Measurements from ENCODE around the gene GRK3. TPM values are rescaled to one million over a fixed set of nuclear protein-coding genes. Genes with fewer than 3 reads are reported as not detected.

Gene GRK3
- total RNA-seq, 3 donors from 2014 or later (not counting 1 experiment from before 2014, with no cell fraction given), result 2.2 to 7.2 (median 3.8) TPM

DNA sequence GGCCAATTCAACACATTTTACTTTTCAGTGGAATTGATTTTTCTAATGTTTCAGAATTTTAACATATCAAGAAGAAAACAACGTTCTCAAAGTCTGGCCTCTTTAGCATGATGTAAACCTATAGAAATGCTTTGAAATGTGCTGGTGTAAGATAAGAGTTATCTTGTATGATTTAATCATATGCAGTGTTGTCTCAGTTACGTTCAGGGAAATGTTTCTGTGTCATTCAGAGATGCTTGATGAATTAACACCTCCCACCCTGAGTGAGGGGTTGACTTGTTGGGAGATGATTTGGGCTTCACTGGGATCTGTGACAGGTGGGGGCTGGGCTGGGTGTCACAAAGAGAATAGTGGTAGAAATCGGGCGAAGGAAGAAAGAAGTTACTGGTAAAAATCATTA lies 161.8 kb downstream of the GRK3 start:
- Mint-ChIP-seq H3K27me3 (ENCODE audit: low read depth in 2 of 2) (peaks cover 5 to 15% of the 10 kb centered on the region in 2 donors), H3K4me3 (no peak overlapping the region), H3K9me3 (no peaks in the 10 kb centered on the region), H3K4me1 (no peaks in the 10 kb centered on the region), H3K36me3 (no peaks in the 10 kb centered on the region), H3K27ac (no peak overlapping the region)
- ATAC-seq, result no peak
- DNase-seq, result no peak
- Histone ChIP-seq H3K9me3 (ENCODE audit: control insufficient read depth, insufficient read depth, low read length) (no peaks in the 10 kb centered on the region), H3K36me3 (ENCODE audit: control insufficient read depth, insufficient read depth, low read length) (no peaks in the 10 kb centered on the region), H3K27me3 (ENCODE audit: control insufficient read depth, insufficient read depth, low read length) (no peaks in the 10 kb centered on the region), H3K4me3 (ENCODE audit: low read length) (no peak overlapping the region), H3K4me1 (ENCODE audit: control insufficient read depth, insufficient read depth, low read length) (no peaks in the 10 kb centered on the region), H3K27ac (ENCODE audit: low read length) (no peak overlapping the region)
- WGBS (ENCODE audit: insufficient coverage), result 72% methylated on average over 2 of the region's 4 CpGs
- TF ChIP-seq, protein P1, sequence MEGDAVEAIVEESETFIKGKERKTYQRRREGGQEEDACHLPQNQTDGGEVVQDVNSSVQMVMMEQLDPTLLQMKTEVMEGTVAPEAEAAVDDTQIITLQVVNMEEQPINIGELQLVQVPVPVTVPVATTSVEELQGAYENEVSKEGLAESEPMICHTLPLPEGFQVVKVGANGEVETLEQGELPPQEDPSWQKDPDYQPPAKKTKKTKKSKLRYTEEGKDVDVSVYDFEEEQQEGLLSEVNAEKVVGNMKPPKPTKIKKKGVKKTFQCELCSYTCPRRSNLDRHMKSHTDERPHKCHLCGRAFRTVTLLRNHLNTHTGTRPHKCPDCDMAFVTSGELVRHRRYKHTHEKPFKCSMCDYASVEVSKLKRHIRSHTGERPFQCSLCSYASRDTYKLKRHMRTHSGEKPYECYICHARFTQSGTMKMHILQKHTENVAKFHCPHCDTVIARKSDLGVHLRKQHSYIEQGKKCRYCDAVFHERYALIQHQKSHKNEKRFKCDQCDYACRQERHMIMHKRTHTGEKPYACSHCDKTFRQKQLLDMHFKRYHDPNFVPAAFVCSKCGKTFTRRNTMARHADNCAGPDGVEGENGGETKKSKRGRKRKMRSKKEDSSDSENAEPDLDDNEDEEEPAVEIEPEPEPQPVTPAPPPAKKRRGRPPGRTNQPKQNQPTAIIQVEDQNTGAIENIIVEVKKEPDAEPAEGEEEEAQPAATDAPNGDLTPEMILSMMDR (IDR thresholded peaks at IDR 0.05), result no peak
- intact Hi-C loops (cut with micrococcal nuclease), result no loop called here

DNA sequence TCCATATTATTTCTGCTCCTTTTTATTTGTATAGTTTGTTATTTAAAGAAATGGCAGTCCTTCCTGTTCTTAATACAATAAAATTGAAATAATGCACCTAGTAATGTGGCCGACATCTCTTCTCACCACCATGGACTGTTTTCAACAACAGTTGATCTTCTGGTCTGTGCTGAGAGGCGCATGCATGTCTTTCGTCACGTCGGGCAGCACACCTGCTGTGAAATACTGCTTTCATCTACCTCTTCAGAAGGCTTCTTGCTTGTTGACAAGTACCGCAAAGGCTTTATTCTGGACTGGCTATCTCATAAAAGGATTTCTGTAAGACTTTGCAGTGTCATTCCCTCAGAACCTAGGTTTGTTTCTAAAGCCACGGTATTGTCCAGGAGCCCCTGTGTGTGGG lies 163.6 kb downstream of the GRK3 start:
- ATAC-seq, result no peak
- 78% methylated on average over 7 of the region's 7 CpGs for WGBS (ENCODE audit: insufficient coverage)
- intact Hi-C loops (cut with micrococcal nuclease), result no loop called here
- Mint-ChIP-seq H3K27ac (no peak overlapping the region), H3K36me3 (no peaks in the 10 kb centered on the region), H3K27me3 (ENCODE audit: low read depth in 2 of 2) (peaks cover 5 to 15% of the 10 kb centered on the region in 2 donors), H3K4me3 (no peak overlapping the region), H3K4me1 (no peaks in the 10 kb centered on the region), H3K9me3 (no peaks in the 10 kb centered on the region)
- no peak overlapping the region for H3K4me3 ChIP-seq (ENCODE audit: low read length)
- TF ChIP-seq, protein P1 (IDR thresholded peaks at IDR 0.05), result no peak
- no peak for DNase-seq
- H3K9me3 ChIP-seq (ENCODE audit: control insufficient read depth, insufficient read depth, low read length), result no peaks in the 10 kb centered on the region
- H3K27me3 ChIP-seq (ENCODE audit: control insufficient read depth, insufficient read depth, low read length), result no peaks in the 10 kb centered on the region
- no peak overlapping the region for H3K27ac ChIP-seq (ENCODE audit: low read length)
- no peaks in the 10 kb centered on the region for H3K4me1 ChIP-seq (ENCODE audit: control insufficient read depth, insufficient read depth, low read length)
- H3K36me3 ChIP-seq (ENCODE audit: control insufficient read depth, insufficient read depth, low read length), result no peaks in the 10 kb centered on the region

DNA sequence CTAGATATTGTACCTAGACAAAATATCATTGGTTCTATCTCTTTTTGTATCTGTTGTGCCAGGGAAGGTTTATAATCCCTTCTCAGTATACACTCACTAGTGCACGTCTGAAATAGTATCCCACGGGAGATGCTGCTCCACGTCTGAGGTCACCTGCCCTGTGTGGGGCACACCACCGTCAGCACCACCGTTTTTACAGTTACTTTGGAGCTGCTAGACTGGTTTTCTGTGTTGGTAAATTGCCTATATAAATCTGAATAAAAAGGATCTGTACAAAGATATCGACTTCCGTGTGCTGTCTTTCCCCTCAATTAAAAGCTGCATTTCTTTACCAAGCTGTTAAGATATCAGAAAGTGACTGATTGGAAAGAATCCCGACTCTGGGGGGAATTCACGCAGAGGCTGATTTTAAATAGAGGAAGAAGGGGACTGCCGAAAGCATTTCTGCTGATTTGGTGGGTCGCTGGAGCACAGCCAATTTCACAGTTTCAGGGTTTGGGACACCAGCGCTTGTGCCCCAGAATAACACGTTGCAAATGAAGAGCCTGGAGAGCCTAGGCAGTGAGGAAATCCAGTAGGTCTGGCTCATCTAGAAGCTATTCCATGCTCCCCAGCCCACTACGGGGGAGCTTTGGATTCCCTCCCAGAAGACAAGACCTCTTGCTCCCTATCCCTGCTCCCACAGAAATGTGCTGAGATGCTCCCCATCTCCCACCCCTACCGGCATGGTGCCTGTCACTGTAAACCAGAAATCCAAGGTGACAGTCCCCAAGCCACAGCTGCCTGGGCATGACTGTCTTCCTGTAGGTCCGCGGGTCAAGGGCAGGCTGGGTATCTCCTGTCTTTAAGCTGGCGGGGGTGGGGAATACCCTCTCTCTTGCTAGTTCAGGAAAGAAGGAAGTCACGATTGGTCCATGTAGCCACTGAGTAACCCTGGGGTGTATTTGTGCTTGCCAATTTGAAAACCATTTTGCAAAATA lies 164.8 kb downstream of the GRK3 start:
- H3K36me3 ChIP-seq (ENCODE audit: control insufficient read depth, insufficient read depth, low read length), result no peaks in the 10 kb centered on the region
- ATAC-seq (no peak), DNase-seq (no peak)
- no peak overlapping the region for H3K27ac ChIP-seq (ENCODE audit: low read length)
- Mint-ChIP-seq H3K27me3 (ENCODE audit: low read depth in 2 of 2) (peaks cover 5 to 19% of the 10 kb centered on the region in 2 donors), H3K4me1 (no peaks in the 10 kb centered on the region), H3K27ac (no peak overlapping the region), H3K9me3 (no peaks in the 10 kb centered on the region), H3K36me3 (no peaks in the 10 kb centered on the region), H3K4me3 (no peak overlapping the region)
- intact Hi-C loops (cut with micrococcal nuclease), result no loop called here
- TF ChIP-seq, protein P1 (IDR thresholded peaks at IDR 0.05), result no peak
- 74% methylated on average over 19 of the region's 19 CpGs for WGBS (ENCODE audit: insufficient coverage)
- H3K9me3 ChIP-seq (ENCODE audit: control insufficient read depth, insufficient read depth, low read length), result no peaks in the 10 kb centered on the region
- H3K27me3 ChIP-seq (ENCODE audit: control insufficient read depth, insufficient read depth, low read length), result no peaks in the 10 kb centered on the region
- no peaks in the 10 kb centered on the region for H3K4me1 ChIP-seq (ENCODE audit: control insufficient read depth, insufficient read depth, low read length)
- no peak overlapping the region for H3K4me3 ChIP-seq (ENCODE audit: low read length)
